Caco-2 (cell line): Measurements from ENCODE around the gene TMEM132A. TPM values are rescaled to one million over a fixed set of nuclear protein-coding genes. Genes with fewer than 3 reads are reported as not detected.

Experiments used
- BruUV-seq: library from RNA; stranded (reverse); fragments of 400-500 nt; replicated peaks from 2 replicates; lab custom pipeline; 2021; lab: Mats Ljungman, UMichigan
- CTCF ChIA-PET: fragments of 300-600 bp; sonication (Branson Sonifier 250); formaldehyde crosslinking; loops from one replicate; lab custom pipeline; 2022; ENCODE audit warnings: antibody characterized with exemption; lab: Charles Lee
- POLR2A ChIA-PET: fragments of 300-600 bp; sonication (Branson Sonifier 250); formaldehyde crosslinking; loops from one replicate; lab custom pipeline; 2022; ENCODE audit warnings: antibody characterized with exemption; lab: Charles Lee
- DNase-seq, 2 experiments: peaks; one replicate each; pipeline versions ENCODE4 v3.0.0 to v3.0.0-alpha.2; 2020 to 2022
- H3K27me3 ChIP-seq: replicated peaks from 2 replicates; pipeline ENCODE4 v1.6.0; 2011; ENCODE audit warnings: low read length; ENCODE audit not compliant: control insufficient read depth, insufficient read depth
- H3K36me3 ChIP-seq: 2 replicates; pipeline ENCODE4 v1.5.1; 2011; ENCODE audit warnings: low read length; ENCODE audit not compliant: control insufficient read depth, insufficient read depth
- H3K4me1 ChIP-seq: fragments of 250-450 bp; sonication (Bioruptor Pico); 2 replicates; pipeline ENCODE4 v1.5.1; 2020; ENCODE audit warnings: mild to moderate bottlenecking
- H3K4me3 ChIP-seq: 2 replicates; pipeline ENCODE4 v1.5.1; 2011; ENCODE audit warnings: low read depth, mild to moderate bottlenecking, control low read depth, low read length
- H3K9me3 ChIP-seq: fragments of 250-450 bp; sonication (Bioruptor Pico); 2 replicates; pipeline ENCODE4 v1.5.1; 2020; ENCODE audit warnings: mild to moderate bottlenecking, moderate library complexity
- H3K27ac Mint-ChIP-seq: one replicate; pipeline ENCODE4 v1.8.0; 2022; ENCODE audit warnings: mixed read lengths; ENCODE audit not compliant: unreplicated experiment
- H3K27me3 Mint-ChIP-seq: one replicate; pipeline ENCODE4 v1.8.0; 2022; ENCODE audit warnings: mixed read lengths; ENCODE audit not compliant: insufficient read depth, unreplicated experiment
- H3K36me3 Mint-ChIP-seq: one replicate; pipeline ENCODE4 v1.8.0; 2022; ENCODE audit warnings: mild to moderate bottlenecking, mixed read lengths; ENCODE audit not compliant: insufficient read depth, unreplicated experiment
- H3K4me1 Mint-ChIP-seq: one replicate; pipeline ENCODE4 v1.8.0; 2022; ENCODE audit warnings: low read depth, mixed read lengths; ENCODE audit not compliant: unreplicated experiment
- H3K4me3 Mint-ChIP-seq: one replicate; pipeline ENCODE4 v1.8.0; 2022; ENCODE audit warnings: mild to moderate bottlenecking, moderate library complexity, mixed read lengths; ENCODE audit not compliant: unreplicated experiment
- H3K9me3 Mint-ChIP-seq: one replicate; pipeline ENCODE4 v1.8.0; 2022; ENCODE audit warnings: mixed read lengths; ENCODE audit not compliant: unreplicated experiment
- CTCF ChIP-seq, 2 experiments: fragments of 200-600 bp in 1 of 2; IDR thresholded peaks; 1 replicate in 1 of 2; 2 replicates in 1 of 2; pipeline versions ENCODE4 v1.5.1 to v1.8.0; 2011 to 2022; ENCODE audit warnings: antibody characterized with exemption in 1 of 2, control low read depth in 1 of 2, inconsistent platforms in 1 of 2, low read depth in 1 of 2, low read length in 1 of 2, mild to moderate bottlenecking in 1 of 2, moderate library complexity in 1 of 2; ENCODE audit not compliant: insufficient read depth in 1 of 2, severe bottlenecking in 1 of 2, unreplicated experiment in 1 of 2
- intact Hi-C: fragments of 100-400 bp; cut with micrococcal nuclease; formaldehyde crosslinking; loops from one replicate; pipeline ENCODE4 v1.10.0; 2022; ENCODE audit not compliant: unreplicated experiment
- total RNA-seq: library from RNA; stranded (reverse); gene quantifications from 2 replicates; pipeline ENCODE4 v1.2.3, GENCODE V29; 2022

The TMEM132A gene
- total RNA-seq, 1 experiment from 2014 or later, result 97.3 TPM

- Histone ChIP-seq H3K36me3 (no peaks in the 10 kb centered on the region), H3K9me3 (no peaks in the 10 kb centered on the region), H3K27me3 (no peaks in the 10 kb centered on the region), H3K4me1 (no peaks in the 10 kb centered on the region), H3K4me3 (no peak overlapping the region)
- no peak for TF ChIP-seq CTCF (IDR thresholded peaks at IDR 0.05; ENCODE audit: insufficient read depth in 1 of 2, low read depth in 1 of 2, low read length in 1 of 2, severe bottlenecking in 1 of 2, unreplicated experiment in 1 of 2)
- no peak overlapping the region for H3K4me3 Mint-ChIP-seq
- no peaks in the 10 kb centered on the region for H3K4me1 Mint-ChIP-seq
- no peaks in the 10 kb centered on the region for H3K36me3 Mint-ChIP-seq
- intact Hi-C loops, result no loop called here
- no peaks in the 10 kb centered on the region for H3K27me3 Mint-ChIP-seq
- POLR2A ChIA-PET, result interaction anchor here (0.5 kb wide), 1 partner anchor 301 kb away, joined by 3 read pairs; no protein-coding TSS in a partner anchor
- H3K27ac Mint-ChIP-seq, result no peak overlapping the region
- no peak for DNase-seq
- no peaks in the 10 kb centered on the region for H3K9me3 Mint-ChIP-seq
- BruUV-seq, result no TSS peak
- CTCF ChIA-PET, result no interaction called here
Measured at GRCh38 chr11:60876168-60876485, 48.1 kb upstream of the TMEM132A start.

GRCh38 chr11:60878245-60879101 lies 45.8 kb upstream of the TMEM132A start:
- ChIA-PET POLR2A (no interaction called here), CTCF (no interaction called here)
- no peak overlapping the region for H3K4me3 ChIP-seq
- no peaks in the 10 kb centered on the region for H3K4me1 ChIP-seq
- no peaks in the 10 kb centered on the region for H3K36me3 ChIP-seq
- no peaks in the 10 kb centered on the region for H3K27me3 ChIP-seq
- no peak for TF ChIP-seq CTCF (IDR thresholded peaks at IDR 0.05; ENCODE audit: insufficient read depth in 1 of 2, low read depth in 1 of 2, low read length in 1 of 2, severe bottlenecking in 1 of 2, unreplicated experiment in 1 of 2)
- Mint-ChIP-seq H3K27me3 (no peaks in the 10 kb centered on the region), H3K9me3 (no peaks in the 10 kb centered on the region), H3K36me3 (no peaks in the 10 kb centered on the region), H3K4me3 (no peak overlapping the region), H3K4me1 (no peaks in the 10 kb centered on the region), H3K27ac (no peak overlapping the region)
- no peaks in the 10 kb centered on the region for H3K9me3 ChIP-seq
- BruUV-seq, result no TSS peak
- intact Hi-C loops, result no loop called here
- DNase-seq, result no peak

- DNase-seq, result no peak
- Mint-ChIP-seq H3K36me3 (no peaks in the 10 kb centered on the region), H3K9me3 (no peaks in the 10 kb centered on the region), H3K4me1 (no peaks in the 10 kb centered on the region), H3K4me3 (no peak overlapping the region), H3K27me3 (no peaks in the 10 kb centered on the region), H3K27ac (no peak overlapping the region)
- H3K9me3 ChIP-seq, result no peaks in the 10 kb centered on the region
- TF ChIP-seq CTCF (IDR thresholded peaks at IDR 0.05; ENCODE audit: insufficient read depth in 1 of 2, low read depth in 1 of 2, low read length in 1 of 2, severe bottlenecking in 1 of 2, unreplicated experiment in 1 of 2), result no peak
- intact Hi-C loops, result no loop called here
- no peaks in the 10 kb centered on the region for H3K4me1 ChIP-seq
- H3K27me3 ChIP-seq, result no peaks in the 10 kb centered on the region
- ChIA-PET CTCF (no interaction called here), POLR2A (no interaction called here)
- no peak overlapping the region for H3K4me3 ChIP-seq
- no TSS peak for BruUV-seq
- no peaks in the 10 kb centered on the region for H3K36me3 ChIP-seq
Measured at GRCh38 chr11:60879104-60879503, 45.2 kb upstream of the TMEM132A start.
